GM12874 (cell line): ENCODE results near the gene ADAMTS6.

Experiments
- TF ChIP-seq, protein P1 (sequence below): IDR thresholded peaks from 2 replicates; pipeline ENCODE4 v1.5.1; 2011; ENCODE audit warnings: low read depth, mild to moderate bottlenecking, control low read depth, low read length, moderate library complexity; ENCODE audit not compliant: insufficient read depth

ADAMTS6 gene

DNA sequence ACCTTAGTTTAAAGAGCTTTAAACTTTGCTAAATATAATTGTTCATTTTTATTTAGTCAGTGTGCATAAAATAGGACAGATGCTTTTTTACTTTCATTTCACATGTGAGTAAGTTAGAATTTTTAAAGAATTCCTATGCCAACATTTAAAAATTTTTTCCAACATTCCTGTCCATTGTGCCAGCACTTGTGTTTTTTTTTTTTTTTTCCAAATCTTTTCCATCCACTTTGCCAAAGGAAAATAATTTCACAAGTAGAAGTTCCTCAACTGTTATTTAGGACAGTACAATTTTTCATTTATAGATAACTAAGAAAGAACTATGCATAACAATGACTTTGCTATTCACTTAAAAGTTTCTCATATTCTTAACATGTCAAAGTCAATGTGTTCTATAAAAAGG lies 189.5 kb downstream of the ADAMTS6 start:
- TF ChIP-seq, protein P1, sequence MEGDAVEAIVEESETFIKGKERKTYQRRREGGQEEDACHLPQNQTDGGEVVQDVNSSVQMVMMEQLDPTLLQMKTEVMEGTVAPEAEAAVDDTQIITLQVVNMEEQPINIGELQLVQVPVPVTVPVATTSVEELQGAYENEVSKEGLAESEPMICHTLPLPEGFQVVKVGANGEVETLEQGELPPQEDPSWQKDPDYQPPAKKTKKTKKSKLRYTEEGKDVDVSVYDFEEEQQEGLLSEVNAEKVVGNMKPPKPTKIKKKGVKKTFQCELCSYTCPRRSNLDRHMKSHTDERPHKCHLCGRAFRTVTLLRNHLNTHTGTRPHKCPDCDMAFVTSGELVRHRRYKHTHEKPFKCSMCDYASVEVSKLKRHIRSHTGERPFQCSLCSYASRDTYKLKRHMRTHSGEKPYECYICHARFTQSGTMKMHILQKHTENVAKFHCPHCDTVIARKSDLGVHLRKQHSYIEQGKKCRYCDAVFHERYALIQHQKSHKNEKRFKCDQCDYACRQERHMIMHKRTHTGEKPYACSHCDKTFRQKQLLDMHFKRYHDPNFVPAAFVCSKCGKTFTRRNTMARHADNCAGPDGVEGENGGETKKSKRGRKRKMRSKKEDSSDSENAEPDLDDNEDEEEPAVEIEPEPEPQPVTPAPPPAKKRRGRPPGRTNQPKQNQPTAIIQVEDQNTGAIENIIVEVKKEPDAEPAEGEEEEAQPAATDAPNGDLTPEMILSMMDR = no peak

DNA sequence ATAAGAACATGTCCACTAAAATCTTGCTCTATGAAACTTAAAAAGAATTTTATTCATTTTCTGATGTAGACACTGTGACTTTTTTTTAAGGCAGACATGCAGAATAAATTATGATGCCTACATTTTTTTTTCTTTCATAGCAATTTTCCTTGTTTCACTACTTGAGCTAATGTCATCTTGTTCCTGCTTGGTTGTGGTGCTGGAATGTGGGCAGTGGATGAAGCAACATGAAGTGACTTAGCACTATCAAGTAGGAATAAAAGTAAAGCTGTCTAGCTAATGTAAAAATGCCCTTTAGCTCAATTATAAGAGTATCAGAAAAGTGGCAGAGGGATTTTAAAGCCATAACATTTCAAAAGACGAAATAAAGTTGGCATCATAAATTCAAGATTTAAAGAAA lies 191.0 kb downstream of the ADAMTS6 start:
- TF ChIP-seq, protein P1 = no peak

DNA sequence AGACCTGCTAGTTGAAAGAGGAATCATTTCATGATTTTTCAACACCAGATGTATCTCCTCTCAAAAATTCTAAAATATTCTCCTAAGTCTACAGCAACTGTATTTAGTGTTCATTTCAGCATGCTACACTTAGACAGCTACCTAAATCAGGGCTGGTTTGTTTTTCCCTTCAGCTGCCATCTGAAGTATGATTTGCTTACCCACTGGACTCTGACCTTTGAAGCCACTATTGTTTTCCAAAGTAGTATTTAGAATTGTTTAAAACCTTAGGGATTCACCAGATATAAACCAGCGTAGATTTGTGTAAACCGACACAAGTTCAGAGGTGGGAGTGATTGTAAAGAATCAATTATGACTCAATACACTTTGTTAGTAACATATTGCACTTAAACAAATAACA lies 193.1 kb downstream of the ADAMTS6 start:
- TF ChIP-seq, protein P1 = no peak

DNA sequence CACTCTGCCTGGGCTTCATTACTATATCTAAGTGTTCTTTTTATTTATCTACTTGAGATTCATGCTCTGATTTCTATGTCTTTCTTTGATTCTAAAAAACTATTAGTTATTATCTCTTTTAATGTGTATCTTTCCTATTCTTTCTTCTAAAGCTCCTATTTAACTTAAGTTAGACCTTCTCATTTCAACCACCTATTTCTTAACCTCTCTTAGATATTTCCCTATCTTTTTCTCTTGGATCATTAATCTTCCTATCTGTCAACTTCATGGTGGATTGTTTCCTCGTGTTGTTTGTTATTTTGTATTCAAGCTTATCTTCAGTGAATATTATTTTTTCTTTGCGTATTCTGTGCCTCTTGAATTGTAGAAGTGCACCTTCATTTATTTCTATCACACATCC lies 202.1 kb downstream of the ADAMTS6 start:
- TF ChIP-seq, protein P1 = no peak

DNA sequence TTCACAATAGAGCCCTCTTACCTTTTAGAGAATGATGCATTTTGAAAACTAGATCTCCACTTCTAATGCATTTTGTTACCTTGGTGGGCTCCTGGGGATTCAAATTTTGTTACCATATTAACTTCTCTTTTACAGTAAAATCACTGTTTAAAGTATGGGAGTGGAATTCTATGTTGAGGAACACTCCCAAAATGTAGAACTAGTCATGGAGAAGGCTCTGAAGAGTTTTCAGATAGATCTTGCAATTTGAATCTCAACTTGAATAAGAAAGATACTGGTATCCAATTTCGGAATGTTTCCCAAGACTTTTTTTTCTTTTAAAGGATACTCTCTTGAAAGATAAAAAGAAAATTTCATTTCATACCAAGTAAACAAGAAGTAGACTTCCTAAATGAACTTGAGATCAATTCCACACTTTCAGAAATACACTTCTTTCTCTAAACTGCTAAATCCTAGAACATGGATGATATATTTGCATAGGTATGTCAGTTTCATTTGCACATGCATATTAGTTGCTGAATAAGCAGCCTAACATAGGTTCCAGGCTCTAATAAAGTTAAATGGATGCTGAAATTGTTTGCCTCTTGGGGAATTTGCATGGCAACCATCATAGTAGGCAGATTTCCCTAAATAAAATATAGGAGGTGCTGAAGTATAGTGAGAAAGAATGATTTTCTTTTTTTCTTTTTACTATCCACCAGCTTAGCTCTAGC lies 205.4 kb downstream of the ADAMTS6 start:
- TF ChIP-seq, protein P1 = no peak

DNA sequence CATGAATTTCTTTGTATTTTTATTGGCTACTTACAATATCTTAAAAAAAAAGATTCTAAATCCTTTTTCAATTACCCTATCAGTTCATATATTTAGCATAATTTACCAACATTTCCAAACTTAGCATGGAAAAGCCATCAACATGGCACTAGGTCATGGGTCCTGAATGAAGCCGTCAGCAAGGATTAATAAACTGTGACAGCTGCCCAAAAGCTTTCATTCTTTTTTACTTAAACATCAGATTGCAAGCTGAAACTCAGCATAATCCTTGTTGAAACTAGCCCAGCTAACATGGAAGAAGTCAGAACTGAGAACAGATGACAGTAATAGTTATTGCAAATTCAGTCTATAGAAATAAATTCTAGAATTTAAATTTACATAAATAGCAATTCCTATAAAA lies 209.8 kb downstream of the ADAMTS6 start:
- TF ChIP-seq, protein P1 = no peak

DNA sequence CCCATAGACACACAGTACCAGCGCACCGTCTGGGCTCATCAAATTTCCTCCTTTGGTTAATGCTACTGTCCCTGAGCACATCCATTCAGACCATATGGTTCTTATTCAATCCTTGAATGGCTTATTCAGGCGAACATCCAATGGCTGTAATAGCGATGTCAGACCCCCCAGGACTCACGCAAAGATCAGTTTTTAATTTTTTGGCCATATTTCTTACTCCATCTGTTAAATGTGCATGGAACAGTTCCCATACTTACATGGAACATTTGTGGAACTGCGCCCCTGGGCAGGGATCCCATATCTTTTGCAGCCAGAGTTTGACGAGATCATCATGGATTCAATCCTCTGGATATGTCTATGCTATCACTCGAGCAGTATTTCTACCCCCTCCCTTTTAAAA lies 213.2 kb downstream of the ADAMTS6 start:
- TF ChIP-seq, protein P1 = no peak
